PC-3 (cell line): Measurements from ENCODE around the gene ATP1B4. TPM values are rescaled to one million over a fixed set of nuclear protein-coding genes. Genes with fewer than 3 reads are reported as not detected.

ENCODE experiments used
- ATAC-seq: fragments of 200-7000 bp; cut with Tn5 transposase; 2 replicates; pipeline ENCODE4 v1.9.1; 2020; ENCODE audit warnings: mild to moderate bottlenecking, moderate library complexity
- BruUV-seq: library from RNA; stranded (reverse); fragments of 400-500 nt; replicated peaks from 2 replicates; lab custom pipeline; 2021; lab: Mats Ljungman, UMichigan
- CTCF ChIA-PET: fragments of 300-600 bp; sonication (Branson Sonifier 250); formaldehyde crosslinking; loops from one replicate; lab custom pipeline; 2022; ENCODE audit warnings: antibody characterized with exemption; lab: Charles Lee
- POLR2A ChIA-PET: fragments of 300-600 bp; sonication (Branson Sonifier 250); formaldehyde crosslinking; loops from one replicate; lab custom pipeline; 2022; ENCODE audit warnings: antibody characterized with exemption; ENCODE audit not compliant: unreplicated experiment; lab: Charles Lee
- DNase-seq: peaks from one replicate; pipeline ENCODE4 v3.0.0-alpha.2; 2015
- H2AFZ ChIP-seq: fragments of 300-600 bp; sonication (generic); 2 replicates; pipeline ENCODE4 v1.6.0; 2016; ENCODE audit warnings: antibody characterized with exemption, low read length
- H3F3A ChIP-seq: fragments of 300-600 bp; sonication (generic); one replicate; pipeline ENCODE4 v1.6.0; 2017; ENCODE audit warnings: antibody characterized with exemption, low read length, control low read depth, mild to moderate bottlenecking; ENCODE audit not compliant: unreplicated experiment
- H3K27ac ChIP-seq: fragments of 300-600 bp; sonication (generic); 2 replicates; pipeline ENCODE4 v1.5.1; 2016; ENCODE audit warnings: mild to moderate bottlenecking, low read length
- H3K27me3 ChIP-seq: fragments of 300-600 bp; sonication (generic); 2 replicates; pipeline ENCODE4 v1.6.1; 2016; ENCODE audit warnings: low read length, mixed read lengths
- H3K36me3 ChIP-seq: fragments of 300-600 bp; sonication (generic); 2 replicates; pipeline ENCODE4 v1.6.1; 2016; ENCODE audit warnings: low read depth, mixed run types, low read length, mixed read lengths
- H3K4me1 ChIP-seq: fragments of 300-600 bp; sonication (generic); 2 replicates; pipeline ENCODE4 v1.5.1; 2016; ENCODE audit warnings: low read length; ENCODE audit not compliant: insufficient read depth
- H3K4me2 ChIP-seq: fragments of 300-600 bp; sonication (generic); 2 replicates; pipeline ENCODE4 v1.6.0; 2016; ENCODE audit warnings: low read length
- H3K4me3 ChIP-seq: fragments of 300-600 bp; sonication (generic); 2 replicates; pipeline ENCODE4 v1.5.1; 2016; ENCODE audit warnings: mild to moderate bottlenecking, low read length, mixed read lengths
- H3K79me2 ChIP-seq: fragments of 300-600 bp; sonication (generic); 2 replicates; pipeline ENCODE4 v1.6.1; 2017; ENCODE audit warnings: low read length, mixed read lengths
- H3K9ac ChIP-seq: fragments of 300-600 bp; sonication (generic); 2 replicates; pipeline ENCODE4 v1.6.0; 2016; ENCODE audit warnings: mild to moderate bottlenecking, low read length
- H3K9me2 ChIP-seq: fragments of 300-600 bp; sonication (generic); replicated peaks from 2 replicates; pipeline ENCODE4 v1.6.1; 2016; ENCODE audit warnings: mixed run types, low read length, mixed read lengths
- H3K9me3 ChIP-seq: fragments of 300-600 bp; sonication (generic); 2 replicates; pipeline ENCODE4 v1.6.1; 2016; ENCODE audit warnings: low read length, mixed read lengths
- H4K20me1 ChIP-seq: fragments of 300-600 bp; sonication (generic); 2 replicates; pipeline ENCODE4 v1.6.1; 2016; ENCODE audit warnings: low read length, mixed read lengths
- EZH2 ChIP-seq: fragments of 300-600 bp; sonication (generic); IDR thresholded peaks from one replicate; pipeline ENCODE4 v1.6.1; 2017; ENCODE audit warnings: antibody characterized with exemption, mild to moderate bottlenecking, low read length; ENCODE audit not compliant: unreplicated experiment
- EZH2phosphoT487 ChIP-seq: fragments of 300-600 bp; sonication (generic); IDR thresholded peaks from 2 replicates; pipeline ENCODE4 v1.6.1; 2018; ENCODE audit warnings: mild to moderate bottlenecking, antibody characterized with exemption, low read length, borderline replicate concordance
- intact Hi-C: fragments of 100-400 bp; cut with micrococcal nuclease; formaldehyde crosslinking; loops from 2 replicates; pipeline ENCODE4 v1.9.0; 2023
- total RNA-seq: library from RNA; depleted of rRNA; stranded (reverse); fragments of >200 nt; gene quantifications from 2 replicates; pipeline ENCODE4 v1.2.3, GENCODE V29; 2014
- TF ChIP-seq, protein P1 (sequence below): fragments of 300-600 bp; sonication (generic); conservative IDR thresholded peaks from 2 replicates; pipeline ENCODE4 v1.5.1; 2017; ENCODE audit warnings: antibody characterized with exemption, low read depth, mild to moderate bottlenecking, low read length

The ATP1B4 gene
- total RNA-seq, 1 experiment from 2014 or later: not detected

DNA sequence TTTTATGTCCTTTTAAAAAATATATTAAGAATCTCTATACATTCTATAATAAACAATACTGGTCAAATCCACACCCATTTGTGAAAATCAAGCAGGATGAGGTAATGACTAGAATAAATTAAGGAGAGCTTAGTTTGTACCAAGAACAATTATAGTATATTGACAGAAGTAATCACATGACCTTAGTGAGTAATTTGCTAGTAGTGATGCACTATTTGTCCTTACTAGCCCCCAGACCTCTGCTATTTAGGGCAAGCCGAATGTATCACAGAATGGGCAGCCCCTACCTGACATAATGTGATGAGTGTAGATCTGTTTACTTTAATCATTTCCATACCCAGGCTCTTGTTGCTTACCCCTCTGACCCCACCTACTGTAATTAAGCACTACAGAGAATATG, 15.8 kb downstream of the ATP1B4 start:
- H3K4me3 ChIP-seq: no peak overlapping the region
- no peak overlapping the region for H3K27ac ChIP-seq
- no peaks in the 10 kb centered on the region for H3K4me1 ChIP-seq
- ChIA-PET POLR2A (no interaction called here), CTCF (no interaction called here)
- ATAC-seq (no peak), DNase-seq (no peak)
- intact Hi-C loops: no loop called here
- no peaks in the 10 kb centered on the region for H3K36me3 ChIP-seq
- no peak overlapping the region for H2AFZ ChIP-seq
- no peak overlapping the region for H3K4me2 ChIP-seq
- 0 out of 2 replicates have a peak, but pooled peaks cover 7% of the 10 kb centered on the region for H3K27me3 ChIP-seq
- H3K9me2 ChIP-seq: no peaks in the 10 kb centered on the region
- H3K79me2 ChIP-seq: no peaks in the 10 kb centered on the region
- BruUV-seq: no TSS peak
- no peaks in the 10 kb centered on the region for H3K9me3 ChIP-seq
- H4K20me1 ChIP-seq: no peaks in the 10 kb centered on the region
- no peak for TF ChIP-seq EZH2
- TF ChIP-seq, protein P1, sequence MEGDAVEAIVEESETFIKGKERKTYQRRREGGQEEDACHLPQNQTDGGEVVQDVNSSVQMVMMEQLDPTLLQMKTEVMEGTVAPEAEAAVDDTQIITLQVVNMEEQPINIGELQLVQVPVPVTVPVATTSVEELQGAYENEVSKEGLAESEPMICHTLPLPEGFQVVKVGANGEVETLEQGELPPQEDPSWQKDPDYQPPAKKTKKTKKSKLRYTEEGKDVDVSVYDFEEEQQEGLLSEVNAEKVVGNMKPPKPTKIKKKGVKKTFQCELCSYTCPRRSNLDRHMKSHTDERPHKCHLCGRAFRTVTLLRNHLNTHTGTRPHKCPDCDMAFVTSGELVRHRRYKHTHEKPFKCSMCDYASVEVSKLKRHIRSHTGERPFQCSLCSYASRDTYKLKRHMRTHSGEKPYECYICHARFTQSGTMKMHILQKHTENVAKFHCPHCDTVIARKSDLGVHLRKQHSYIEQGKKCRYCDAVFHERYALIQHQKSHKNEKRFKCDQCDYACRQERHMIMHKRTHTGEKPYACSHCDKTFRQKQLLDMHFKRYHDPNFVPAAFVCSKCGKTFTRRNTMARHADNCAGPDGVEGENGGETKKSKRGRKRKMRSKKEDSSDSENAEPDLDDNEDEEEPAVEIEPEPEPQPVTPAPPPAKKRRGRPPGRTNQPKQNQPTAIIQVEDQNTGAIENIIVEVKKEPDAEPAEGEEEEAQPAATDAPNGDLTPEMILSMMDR: no peak
- TF ChIP-seq EZH2phosphoT487: no peak
- H3F3A ChIP-seq: no peaks in the 10 kb centered on the region
- no peak overlapping the region for H3K9ac ChIP-seq

GRCh38 chrX:120378570-120378969, 16.7 kb downstream of the ATP1B4 start:
- ATAC-seq: no peak
- DNase-seq: no peak
- H3K4me3 ChIP-seq: no peak overlapping the region
- ChIA-PET POLR2A (no interaction called here), CTCF (no interaction called here)
- H3K9ac ChIP-seq: no peak overlapping the region
- no peaks in the 10 kb centered on the region for H4K20me1 ChIP-seq
- H3K27ac ChIP-seq: no peak overlapping the region
- BruUV-seq: no TSS peak
- no peaks in the 10 kb centered on the region for H3K9me2 ChIP-seq
- no peaks in the 10 kb centered on the region for H3K79me2 ChIP-seq
- no peak overlapping the region for H2AFZ ChIP-seq
- no peaks in the 10 kb centered on the region for H3F3A ChIP-seq
- TF ChIP-seq EZH2phosphoT487 (no peak), EZH2 (no peak)
- TF ChIP-seq, protein P1: no peak
- no peak overlapping the region for H3K4me2 ChIP-seq
- H3K36me3 ChIP-seq: no peaks in the 10 kb centered on the region
- H3K9me3 ChIP-seq: no peaks in the 10 kb centered on the region
- no peaks in the 10 kb centered on the region for H3K27me3 ChIP-seq
- intact Hi-C loops: no loop called here
- H3K4me1 ChIP-seq: no peaks in the 10 kb centered on the region

GRCh38 chrX:120379937-120380681, 18.2 kb downstream of the ATP1B4 start:
- intact Hi-C loops: loop anchor here (1.0 kb wide), 2 partner anchors 72 to 95 kb away; no protein-coding TSS in a partner anchor
- Histone ChIP-seq H3K9ac (no peak overlapping the region), H3K9me3 (no peaks in the 10 kb centered on the region), H2AFZ (no peak overlapping the region), H3K4me2 (no peak overlapping the region), H3K79me2 (no peaks in the 10 kb centered on the region), H3K27ac (no peak overlapping the region), H3K36me3 (no peaks in the 10 kb centered on the region), H3K4me3 (no peak overlapping the region), H3K9me2 (no peaks in the 10 kb centered on the region), H3F3A (no peaks in the 10 kb centered on the region), H4K20me1 (no peaks in the 10 kb centered on the region), H3K27me3 (no peaks in the 10 kb centered on the region), H3K4me1 (no peaks in the 10 kb centered on the region)
- ATAC-seq (no peak), DNase-seq (no peak)
- BruUV-seq: no TSS peak
- POLR2A ChIA-PET: no interaction called here
- no peak for TF ChIP-seq EZH2
- CTCF ChIA-PET: interaction anchor here (1.6 kb wide), 1 partner anchor 106 kb away, joined by 12 read pairs; no protein-coding TSS in a partner anchor
